ENCODE measurements around the gene DPF1.

- TF ChIP-seq CTCF (optimal IDR thresholded peaks at IDR 0.05 in 1 of 3, IDR thresholded peaks at IDR 0.05 in 1 of 3, conservative IDR thresholded peaks at IDR 0.05 in 1 of 3; ENCODE audit: extremely low read depth in 1 of 3, insufficient read depth in 2 of 3, low read length in 3 of 3) (no peak), EZH2 (IDR thresholded peaks at IDR 0.05; ENCODE audit: low read length) (no peak)
These were observed 55.4 kb downstream of the DPF1 start for GRCh38 chr19:38168637-38169036.
